ENCODE results near the gene GJB6.
"Not testable (repeated sequence)": the region's sequence is repeated elsewhere in the genome, so short reads cannot be mapped to it uniquely, and the experiment has no call there.

Gene GJB6

GRCh38 chr13:20231839-20232555, at the start of gene GJB6:
Gene GJB6 (minus strand): TSS chr13:20232319. CDS start chr13:20223480, 8,839 bp downstream.
- no peak for DNase-seq (ENCODE audit: low spot score)

DNA sequence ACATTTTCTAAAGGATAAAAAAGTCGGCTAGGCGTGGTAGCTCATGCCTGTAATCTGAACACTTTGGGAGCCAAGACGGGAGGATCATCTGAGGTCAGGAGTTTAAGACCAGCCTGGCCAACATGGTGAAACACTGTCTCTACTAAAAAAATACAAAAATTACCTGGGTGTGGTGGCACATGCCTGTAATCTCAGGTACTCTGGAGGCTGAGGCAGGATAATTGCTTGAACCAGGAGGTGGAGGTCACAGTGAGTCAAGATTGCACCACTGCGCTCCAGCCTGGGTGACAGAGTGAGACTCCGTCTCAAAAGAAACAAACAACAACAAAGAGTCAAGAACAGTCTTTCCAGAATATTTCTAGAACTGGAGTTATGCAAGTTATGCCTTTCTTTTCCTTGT, 44.8 kb upstream of the GJB6 start:
- not testable (repeated sequence) for DNase-seq (ENCODE audit: low spot score)

- DNase-seq (ENCODE audit: low spot score): no peak
Observed at GRCh38 chr13:20274466-20274865, 42.3 kb upstream of the GJB6 start.

DNA sequence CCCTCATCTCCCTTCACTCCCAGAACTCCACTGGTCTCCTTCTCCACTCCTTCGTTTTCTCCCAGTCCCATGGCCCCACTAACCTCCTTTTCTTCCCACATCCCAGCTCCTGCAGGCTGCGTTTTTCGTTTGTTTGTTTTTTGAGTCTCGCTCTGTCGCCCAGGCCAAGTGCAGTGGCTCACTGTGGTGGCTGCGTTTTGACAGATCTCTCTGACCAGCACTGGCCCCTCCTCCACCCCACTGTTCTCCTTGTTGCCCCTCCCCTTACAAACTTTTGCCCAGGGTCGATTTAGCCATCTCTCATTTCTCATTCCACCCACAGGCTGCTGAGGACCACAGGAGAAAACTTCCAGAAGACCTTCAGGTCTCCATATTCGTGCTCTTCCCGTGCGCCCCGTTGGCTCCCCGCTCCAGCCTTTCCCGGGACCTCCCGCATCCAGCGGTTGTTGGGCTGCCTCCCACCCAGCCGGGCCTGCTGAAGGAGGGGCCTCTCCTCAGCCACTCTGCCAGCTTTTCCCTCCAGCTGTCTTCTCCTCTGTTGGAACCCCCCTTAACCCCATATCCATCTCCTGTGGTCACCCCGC, 40.6 kb upstream of the GJB6 start:
- no peak for DNase-seq (ENCODE audit: low spot score)

- DNase-seq (ENCODE audit: low spot score): no peak
Observed at GRCh38 chr13:20272104-20272503, 40.0 kb upstream of the GJB6 start.

- no peak for DNase-seq (ENCODE audit: low spot score)
Observed at GRCh38 chr13:20271441-20271840, 39.3 kb upstream of the GJB6 start.

DNA sequence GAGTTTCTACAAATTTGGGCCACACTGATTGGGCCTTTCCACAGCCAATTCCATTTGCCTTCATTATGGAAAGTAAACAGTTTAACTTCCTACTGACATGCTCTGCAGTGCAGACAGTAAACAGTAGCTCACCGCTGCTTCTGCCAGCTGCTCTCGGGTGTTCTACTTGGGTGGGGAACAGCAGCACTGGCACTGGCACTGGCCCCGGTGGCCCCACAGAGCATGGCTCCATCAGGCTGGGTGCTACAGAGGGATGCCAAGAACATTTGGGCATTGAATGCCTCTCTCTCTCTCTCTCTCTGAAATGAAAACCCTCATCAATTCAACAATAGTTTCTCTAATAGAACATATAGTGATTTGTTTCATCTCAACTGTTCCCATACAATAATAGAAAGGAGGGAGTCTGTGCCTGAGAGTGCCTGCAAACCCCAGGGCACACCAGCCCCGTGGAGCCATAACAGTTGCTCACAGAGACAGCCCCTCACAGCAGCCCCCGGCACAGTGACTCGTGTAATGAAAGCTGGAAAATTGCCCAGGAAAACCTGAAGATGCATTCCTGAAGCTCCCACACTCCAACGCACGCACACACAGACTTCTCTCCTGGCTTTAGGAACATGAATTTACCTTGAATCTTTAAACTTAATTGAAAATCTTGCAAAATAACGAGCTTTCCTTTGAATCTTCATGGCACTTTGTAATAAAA, 38.2 kb upstream of the GJB6 start:
- no peak for DNase-seq (ENCODE audit: low spot score)

DNA sequence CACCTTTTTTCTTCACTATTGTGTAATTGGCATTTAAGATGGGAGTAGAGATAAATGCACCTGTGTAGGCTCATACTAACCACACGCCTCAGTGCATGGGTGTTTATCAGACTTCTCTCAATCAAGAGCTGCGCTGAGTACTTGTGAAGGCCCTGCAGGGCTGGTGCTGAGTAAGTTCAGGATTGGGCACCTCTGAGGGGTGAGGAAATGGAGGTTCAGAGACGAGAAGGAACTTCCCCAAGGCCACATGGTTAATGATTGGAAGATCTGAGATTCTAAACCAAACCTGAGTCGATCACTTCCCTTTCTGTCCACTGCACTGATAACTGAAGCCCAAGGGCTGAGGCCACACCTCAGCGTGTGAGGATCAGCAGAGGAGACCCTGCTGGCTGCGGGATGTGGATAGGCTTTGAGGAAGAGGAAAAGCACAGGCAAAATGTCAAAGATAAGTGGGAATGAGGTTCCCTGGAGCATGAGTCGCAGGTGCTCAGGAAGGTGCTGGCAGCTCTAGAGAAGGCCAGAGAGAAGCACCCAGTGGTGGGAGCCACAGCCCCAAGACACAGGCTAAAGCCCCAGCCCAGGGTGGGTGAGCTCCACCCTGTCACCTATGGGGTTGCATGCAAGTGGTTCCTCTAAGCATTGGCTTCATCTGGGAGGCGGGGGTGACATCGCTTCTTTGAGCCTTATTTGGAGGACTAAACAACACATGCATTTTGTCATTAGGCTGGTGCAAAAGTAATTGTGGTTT, 32.3 kb upstream of the GJB6 start:
- no peak for DNase-seq (ENCODE audit: low spot score)

- no peak for DNase-seq (ENCODE audit: low spot score)
Observed at GRCh38 chr13:20263393-20264044, 31.4 kb upstream of the GJB6 start.

- DNase-seq (ENCODE audit: low spot score): no peak
Observed at GRCh38 chr13:20258963-20259288, 26.8 kb upstream of the GJB6 start.

DNA sequence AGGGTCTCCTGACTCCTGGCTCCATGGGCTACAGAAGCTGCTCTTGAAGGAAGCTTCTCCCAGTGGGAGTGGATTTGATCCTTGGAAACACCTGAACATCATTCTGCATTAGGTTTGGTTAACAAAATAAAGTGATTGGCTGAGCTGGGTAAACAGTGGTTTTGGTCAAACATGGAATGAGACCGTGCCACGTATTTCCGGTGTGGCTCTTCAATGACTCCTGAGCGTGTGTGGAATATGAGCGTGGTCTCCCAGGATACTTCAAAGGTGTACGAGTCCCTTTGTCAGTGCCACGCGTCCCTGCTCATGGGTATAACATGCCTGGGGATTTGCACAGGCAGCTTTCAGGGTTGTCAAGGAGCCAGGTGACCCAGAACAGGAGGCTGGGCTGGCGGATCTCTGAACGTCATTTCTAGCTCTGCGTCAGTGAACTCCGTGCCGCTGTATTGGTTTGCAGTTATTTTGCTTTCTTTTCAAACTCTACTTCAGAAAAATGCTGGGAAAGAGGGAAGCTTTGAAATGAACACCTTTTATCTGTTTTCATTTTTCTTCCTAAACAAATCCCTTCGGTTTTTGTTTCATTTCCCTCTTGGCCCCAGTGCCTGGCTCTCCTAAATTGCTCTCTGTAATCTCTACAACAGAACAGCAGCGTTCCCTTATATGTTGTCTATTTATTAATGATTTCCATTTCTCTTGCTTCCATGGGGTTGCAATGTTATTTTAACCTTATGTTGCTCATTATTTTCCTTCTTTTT, 26.3 kb upstream of the GJB6 start:
- no peak for DNase-seq (ENCODE audit: low spot score)

- DNase-seq (ENCODE audit: low spot score): no peak
Observed at GRCh38 chr13:20254076-20254475, 22.0 kb upstream of the GJB6 start.

DNA sequence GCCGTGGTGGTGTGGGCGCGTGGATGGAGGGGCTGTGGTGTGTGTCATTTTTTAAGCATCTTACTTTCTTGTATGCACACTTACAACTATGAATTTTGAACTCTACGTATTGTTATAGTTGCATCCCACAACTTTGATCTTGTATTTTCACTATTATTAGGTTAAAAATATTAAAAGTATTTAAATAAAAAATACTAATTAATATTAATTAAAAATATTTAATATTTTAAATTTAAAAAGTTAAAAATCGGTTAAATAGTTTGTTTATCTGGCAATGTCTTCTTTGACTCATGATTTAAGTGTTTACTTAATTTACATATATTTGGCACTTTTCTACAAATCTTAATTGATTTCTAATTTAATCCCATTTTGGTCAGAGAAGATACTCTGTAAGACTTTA, 17.8 kb upstream of the GJB6 start:
- DNase-seq (ENCODE audit: low spot score): no peak

DNA sequence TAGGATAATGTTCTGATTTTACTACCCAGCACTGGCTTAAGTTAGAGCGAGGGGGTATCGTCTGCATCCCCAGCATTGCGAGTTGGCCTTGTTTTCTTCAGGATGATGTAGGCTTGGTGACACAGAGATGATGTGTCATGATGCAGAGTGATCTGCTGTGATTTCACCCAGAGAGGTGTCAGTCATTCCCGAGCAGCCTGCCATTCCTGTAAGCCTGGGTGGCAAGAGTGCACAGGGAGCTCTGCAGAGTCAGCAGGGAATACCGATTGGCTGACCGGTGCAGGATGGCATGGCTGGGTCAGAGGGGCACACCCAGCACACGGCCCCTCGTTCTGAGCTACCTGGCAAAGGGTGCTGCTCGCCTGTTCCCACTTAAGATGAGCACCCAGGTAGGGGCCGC, 15.8 kb upstream of the GJB6 start:
- no peak for DNase-seq (ENCODE audit: low spot score)

DNA sequence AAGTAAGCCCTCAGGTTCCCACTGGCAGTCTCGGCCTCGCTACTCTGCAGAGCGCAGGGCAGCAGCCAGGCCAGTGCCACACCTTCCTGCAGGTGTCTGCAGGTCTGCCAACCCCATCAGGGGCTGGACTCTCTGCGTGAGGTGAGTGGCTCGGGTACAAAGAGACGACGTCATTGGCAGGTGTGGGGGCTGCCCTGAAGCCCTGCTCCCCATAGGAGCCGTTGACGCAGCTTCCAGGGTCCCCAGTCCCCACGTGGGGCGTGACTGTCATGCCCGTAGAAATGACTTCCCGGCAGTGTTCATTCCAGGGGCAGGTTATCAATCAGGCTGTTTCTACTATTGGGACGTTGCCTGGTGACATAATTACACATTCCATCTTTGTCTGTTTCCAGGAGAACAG, 15.3 kb upstream of the GJB6 start:
- no peak for DNase-seq (ENCODE audit: low spot score)

DNA sequence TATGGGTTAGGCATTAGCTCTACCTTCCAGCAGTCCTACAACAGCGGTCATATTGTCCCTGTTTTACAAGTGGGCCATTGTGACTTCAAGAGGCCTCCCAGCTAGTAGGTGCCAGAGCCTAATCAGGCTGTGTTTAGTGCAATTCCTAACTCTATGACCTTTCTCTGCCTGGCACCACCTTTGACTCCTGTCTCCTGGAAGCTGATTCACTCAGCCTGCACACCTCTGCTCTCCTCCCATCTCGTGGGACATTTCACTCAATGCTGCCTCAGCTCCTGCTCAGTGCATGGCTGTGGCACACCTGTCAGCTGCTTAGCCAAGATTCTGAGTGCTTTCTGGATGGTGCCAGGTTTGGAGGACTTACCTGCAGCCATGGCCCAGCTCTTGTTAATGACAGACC, 9.5 kb upstream of the GJB6 start:
- no peak for DNase-seq (ENCODE audit: low spot score)

DNA sequence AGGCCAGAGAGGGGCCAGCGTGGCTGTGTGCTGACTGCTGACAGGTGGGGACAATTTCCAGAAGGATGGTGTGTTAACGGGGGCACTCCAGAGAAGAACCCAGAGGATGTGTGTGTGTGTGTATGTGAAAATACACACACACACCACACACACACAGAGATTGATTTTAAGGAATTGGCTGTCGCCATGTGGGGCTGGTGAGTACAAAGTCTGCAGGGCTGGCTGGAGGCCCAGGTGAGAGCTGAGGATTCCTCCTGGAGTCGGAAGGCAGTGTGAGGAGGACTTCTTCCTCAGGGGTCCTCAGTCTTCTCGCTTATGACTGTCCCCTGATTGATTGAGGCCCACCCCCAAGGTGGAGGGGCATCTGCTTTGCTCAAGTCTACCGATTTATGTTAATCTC, 7.6 kb upstream of the GJB6 start:
- no peak for DNase-seq (ENCODE audit: low spot score)

GRCh38 chr13:20232556-20233277, 598 bp upstream of the GJB6 start:
- DNase-seq (ENCODE audit: low spot score): no peak

GRCh38 chr13:20230913-20231838, 943 bp downstream of the GJB6 start:
- DNase-seq (ENCODE audit: low spot score): no peak

DNA sequence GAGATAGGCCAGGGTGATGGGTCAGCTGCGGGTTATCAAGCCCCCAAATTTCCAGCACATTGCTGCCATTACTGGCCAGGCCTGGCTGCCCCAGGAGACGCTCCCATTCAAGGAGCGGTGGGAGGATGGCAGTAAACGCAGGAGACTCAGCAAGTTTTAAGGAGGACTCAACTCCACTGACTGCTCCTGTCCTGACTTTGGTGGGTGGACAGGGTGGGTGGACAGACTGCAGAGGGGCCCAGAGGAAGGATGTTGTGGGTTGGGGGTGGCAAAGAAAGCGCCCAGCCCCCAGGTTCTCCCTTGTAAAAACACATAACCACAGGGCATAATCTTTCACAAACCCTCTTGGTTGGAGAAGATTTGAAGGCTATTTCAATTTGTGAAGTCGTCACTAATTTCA, 4.4 kb downstream of the GJB6 start:
- no peak for DNase-seq (ENCODE audit: low spot score)

Measured in kidney capillary endothelial cell (primary cell).